HG03521 (cell line): ENCODE data around the gene AP1B1.

ENCODE experiments used
- ATAC-seq: cut with Tn5 transposase; IDR thresholded peaks from one replicate; pipeline ENCODE4 v1.9.1; 2021; ENCODE audit warnings: mild to moderate bottlenecking, moderate library complexity; ENCODE audit not compliant: unreplicated experiment

Gene AP1B1

DNA sequence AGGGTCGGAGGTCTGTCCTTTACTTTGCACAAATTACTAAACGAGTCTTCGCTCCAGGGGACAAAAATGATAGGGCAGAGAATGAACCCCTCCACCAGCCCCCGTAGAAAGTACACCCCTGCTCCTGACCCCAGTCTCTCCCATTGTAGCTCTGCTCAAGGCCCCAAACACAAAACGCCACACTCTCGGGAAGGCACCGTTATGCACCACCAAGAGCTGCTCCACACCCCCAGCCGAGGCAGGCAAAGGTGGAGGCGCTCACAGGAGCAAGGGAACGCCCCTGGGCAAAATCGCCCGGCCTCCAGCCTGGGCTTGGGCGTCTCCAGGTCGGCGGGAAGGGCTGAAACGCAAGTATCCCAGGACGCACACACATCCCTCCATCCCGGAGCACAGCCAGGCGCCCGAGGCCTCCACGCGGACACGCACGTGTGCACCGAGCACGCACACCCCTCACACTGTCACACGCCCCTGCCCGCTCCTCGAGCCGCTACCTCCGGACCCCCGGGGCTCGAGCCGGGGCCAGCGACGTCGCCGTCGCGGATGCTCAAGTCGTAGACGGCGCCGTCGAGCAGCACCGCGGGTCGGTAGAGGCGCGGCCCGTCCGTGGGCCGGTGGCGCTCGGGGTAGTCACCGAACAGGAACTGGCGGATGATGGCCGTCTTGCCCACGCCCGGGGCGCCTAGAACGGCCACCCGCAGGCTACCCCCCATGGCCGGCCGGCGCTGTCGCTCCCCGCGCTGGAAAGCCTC is 73.7 kb downstream of the AP1B1 start:
- ATAC-seq: no peak

DNA sequence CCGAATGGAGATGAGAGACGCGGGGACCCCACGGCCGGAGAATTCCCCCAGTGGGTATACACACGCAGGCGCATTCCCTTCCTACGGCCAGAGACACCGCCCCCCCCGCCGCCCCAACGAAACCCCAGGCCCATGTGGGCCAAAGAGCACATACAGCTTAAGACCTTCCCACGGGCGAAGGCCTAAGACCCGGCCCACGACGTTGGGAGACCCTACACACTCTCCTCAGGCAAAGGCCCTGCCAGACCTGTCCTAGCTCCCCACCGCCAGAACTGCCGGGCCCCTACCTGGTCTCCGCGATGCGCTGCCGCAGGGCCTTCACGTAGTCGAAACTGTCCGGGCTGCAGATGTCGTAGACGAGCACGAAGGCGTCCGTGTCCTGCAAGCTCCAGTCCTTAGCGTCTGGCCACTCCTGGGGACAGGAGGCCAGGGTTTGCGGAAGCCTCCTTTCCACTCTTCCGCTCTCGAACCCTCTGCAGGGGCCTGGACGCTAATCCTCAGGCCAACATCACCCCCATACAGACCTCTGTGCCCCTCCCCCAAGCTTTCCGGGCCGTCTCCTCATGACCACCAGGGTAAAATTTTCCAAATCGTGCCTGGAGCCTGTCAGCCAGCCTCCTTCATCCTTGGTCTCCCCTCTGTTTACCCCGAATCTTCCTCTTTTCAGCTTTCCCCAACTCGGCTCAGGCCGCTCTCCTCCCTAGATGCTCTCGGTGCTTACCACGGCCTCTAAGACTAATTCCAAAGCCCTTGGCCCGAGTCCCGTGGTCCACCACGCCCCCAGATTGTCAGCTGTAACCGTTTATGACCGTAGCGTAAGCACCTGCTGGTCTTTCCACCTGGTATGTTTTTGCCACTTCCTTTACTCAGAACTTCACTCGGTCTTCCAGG is 74.5 kb downstream of the AP1B1 start:
- no peak for ATAC-seq

- no peak for ATAC-seq
Observed at GRCh38 chr22:29313126-29313575, 75.2 kb downstream of the AP1B1 start.

- ATAC-seq: no peak
Observed at GRCh38 chr22:29312218-29313125, 75.9 kb downstream of the AP1B1 start.

GRCh38 chr22:29311464-29312217 is 76.7 kb downstream of the AP1B1 start:
- no peak for ATAC-seq

DNA sequence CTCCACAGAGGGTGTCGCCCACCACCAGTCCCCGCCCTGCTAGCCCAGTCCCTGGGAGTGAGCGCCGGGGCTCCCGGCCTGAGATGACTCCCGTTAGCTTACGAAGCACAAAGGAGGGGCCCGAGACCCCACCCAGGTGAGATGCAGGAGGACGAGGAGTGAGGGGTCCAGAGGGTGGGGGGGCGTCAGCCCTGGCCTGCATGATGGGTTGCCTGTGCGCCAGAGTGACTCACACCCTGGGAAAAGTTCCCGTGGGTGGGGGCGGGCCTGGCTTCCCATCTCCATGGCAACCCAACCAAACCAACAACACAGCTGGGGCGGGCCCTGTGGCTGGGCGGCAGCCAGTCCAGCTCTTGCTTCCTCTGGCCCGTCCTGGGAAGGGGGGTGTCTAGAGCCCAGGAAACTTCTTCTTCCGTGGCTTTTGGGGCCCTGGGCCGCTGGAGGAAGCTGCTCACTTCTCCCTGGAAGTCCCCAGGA is 77.5 kb downstream of the AP1B1 start:
- ATAC-seq: no peak

GRCh38 chr22:29310065-29310862 is 78.1 kb downstream of the AP1B1 start:
- ATAC-seq: no peak

DNA sequence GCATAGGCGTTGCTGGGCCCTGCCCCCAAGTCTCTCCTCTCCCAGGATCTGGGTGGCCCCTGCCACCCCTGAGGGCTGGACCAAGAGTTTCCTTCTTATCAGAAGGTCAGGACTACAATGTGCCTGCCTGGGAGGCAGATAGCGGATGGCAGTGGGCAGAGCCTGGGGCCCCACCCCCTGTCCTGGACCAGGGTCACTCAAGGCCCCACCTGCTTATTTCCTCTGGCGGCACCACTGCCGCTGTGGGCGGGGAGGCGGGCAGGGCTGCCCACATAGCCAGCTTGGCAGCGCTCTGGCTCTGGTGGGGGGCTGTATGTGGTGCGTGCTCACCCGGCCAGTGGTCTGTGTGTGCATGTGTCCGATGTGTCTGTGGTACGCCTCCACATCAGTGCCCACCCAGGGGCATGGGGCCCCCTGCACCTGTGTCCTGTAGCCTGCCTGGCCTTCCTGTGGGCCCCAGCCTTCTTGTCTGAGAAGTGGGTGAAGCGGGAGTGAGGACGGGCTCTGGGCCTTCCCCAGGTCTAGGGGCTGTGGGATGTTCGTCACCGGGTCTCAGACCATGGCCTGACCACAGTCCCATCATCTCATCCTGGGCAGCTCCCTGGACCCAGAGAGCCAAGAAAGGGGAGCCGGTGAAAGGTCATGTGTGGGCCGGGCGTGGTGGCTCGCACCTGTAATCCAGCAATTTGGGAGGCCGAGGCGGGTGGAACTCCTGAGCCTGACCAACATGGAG is 78.9 kb downstream of the AP1B1 start:
- ATAC-seq: no peak

GRCh38 chr22:29308791-29309262 is 79.5 kb downstream of the AP1B1 start:
- ATAC-seq: no peak

DNA sequence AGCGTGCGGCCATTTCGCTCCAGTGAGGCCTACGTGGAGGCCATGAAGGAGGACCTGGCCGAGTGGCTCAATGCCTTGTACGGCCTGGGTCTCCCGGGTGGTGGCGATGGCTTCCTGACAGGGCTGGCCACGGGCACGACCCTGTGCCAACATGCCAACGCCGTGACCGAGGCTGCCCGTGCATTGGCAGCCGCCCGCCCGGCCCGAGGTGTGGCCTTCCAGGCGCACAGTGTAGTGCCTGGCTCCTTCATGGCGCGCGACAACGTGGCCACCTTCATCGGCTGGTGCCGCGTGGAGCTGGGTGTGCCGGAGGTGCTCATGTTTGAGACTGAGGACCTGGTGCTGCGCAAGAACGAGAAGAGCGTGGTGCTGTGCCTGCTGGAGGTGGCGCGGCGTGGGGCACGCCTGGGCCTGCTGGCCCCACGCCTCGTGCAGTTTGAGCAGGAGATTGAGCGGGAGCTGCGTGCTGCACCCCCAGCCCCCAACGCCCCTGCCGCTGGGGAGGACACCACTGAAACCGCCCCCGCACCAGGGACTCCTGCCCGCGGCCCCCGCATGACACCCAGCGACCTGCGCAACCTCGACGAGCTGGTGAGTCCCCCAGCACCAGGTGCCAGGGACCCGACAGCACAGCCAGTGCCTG is 80.1 kb downstream of the AP1B1 start:
- ATAC-seq: no peak

DNA sequence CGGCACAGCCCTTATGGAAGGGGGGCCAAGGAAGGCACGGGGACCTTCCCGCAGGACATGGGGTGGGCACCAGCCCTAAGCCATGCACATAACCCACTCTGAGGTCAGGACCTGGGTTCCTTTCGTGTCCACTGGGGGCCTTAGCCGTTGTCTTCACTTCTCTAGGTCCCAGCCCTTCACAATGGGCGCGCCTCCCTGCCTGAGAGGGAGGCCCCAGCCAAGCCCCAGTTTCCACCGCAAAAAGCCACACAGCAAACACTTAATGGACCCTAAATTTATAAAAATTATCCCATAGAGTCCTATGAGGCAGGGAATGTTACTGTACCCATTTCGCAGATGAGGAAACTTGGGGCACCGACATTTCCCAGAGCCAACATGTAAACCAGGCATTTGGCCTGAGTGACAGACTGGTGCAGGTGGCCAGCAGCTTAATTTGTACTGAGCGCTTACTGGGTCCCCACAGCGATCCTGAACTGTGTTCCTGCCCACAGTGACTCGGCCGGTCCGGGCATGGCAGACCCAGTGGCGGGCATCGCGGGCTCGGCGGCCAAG is 80.7 kb downstream of the AP1B1 start:
- ATAC-seq: no peak

- ATAC-seq: no peak
Observed at GRCh38 chr22:29306835-29307595, 81.4 kb downstream of the AP1B1 start.

- ATAC-seq: no peak
Observed at GRCh38 chr22:29306175-29306834, 82.1 kb downstream of the AP1B1 start, which contains the start of gene GAS2L1. TSS of gene GAS2L1 (plus strand) at chr22:29306650. CDS start at chr22:29308106, 1,456 bp downstream.

DNA sequence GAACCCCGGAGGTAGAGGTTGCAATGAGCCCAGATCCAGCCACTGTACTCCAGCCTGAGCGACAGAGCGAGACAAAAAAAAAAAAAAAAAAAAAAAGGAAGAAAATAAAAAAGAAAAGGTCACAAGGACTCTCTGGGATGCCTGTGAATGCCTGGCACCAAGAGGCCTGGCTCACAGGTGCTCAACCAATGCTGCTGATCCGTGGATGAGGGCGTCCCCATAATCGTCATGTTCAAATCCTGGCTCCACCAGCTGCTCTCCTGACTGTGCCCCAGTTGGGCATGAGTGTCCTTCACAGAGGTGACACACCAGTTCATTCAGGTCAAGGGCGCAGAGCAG is 82.6 kb downstream of the AP1B1 start:
- ATAC-seq: no peak

DNA sequence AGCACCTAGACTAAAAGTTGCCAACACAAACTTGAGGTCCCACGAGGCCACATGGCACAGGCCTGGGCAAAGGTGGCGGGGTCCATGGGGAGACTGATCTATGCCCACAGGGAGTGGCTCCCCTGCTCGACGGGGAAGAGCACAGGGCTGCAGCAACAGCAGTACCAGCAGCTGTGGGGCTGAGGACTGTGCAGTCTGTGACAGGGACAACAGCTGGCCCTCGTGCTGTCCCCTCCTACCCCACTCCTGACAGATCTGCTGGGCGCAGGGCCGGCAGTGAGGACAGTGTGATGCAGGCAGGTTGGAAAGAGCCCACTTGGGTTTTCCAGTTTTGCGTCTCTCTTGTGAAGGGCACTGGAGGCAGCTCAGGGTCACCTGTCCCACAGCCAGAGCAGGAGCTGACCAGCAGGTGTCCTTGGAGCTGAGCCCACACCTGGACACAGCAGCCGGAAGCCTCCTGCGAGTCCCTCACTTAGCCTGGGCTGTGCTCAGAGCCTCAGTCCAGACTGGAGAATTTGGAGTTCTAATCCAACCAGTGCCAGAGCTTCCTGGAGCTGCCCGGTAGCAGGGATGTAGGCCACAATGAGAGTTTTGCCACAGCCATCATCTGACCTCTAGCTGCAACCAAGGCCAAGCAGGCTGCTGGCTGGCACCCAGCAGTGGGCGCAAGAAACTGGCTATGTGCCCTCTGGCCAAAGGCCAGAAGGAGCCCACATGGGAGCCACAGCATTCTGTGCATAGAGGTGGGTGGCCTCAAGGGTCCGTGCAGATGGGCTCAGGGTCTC is 85.5 kb downstream of the AP1B1 start:
- ATAC-seq: no peak

- ATAC-seq: no peak
Observed at GRCh38 chr22:29302402-29302680, 86.0 kb downstream of the AP1B1 start.
